SK-N-SH treated with all-trans-retinoic acid at 6 μM for 48 hours (cell line): ENCODE results near the gene TEX13C.

ENCODE experiments used
- ATAC-seq: fragments of 200-7000 bp; cut with Tn5 transposase; 3 replicates; pipeline ENCODE4 v1.9.1; 2020; ENCODE audit warnings: mild to moderate bottlenecking, moderate library complexity
- ARNTL ChIP-seq: fragments of 450-650 bp; formaldehyde crosslinking; IDR thresholded peaks from 2 replicates; pipeline ENCODE4 v1.5.0; 2020; ENCODE audit warnings: low read depth, mild to moderate bottlenecking, moderate library complexity, borderline replicate concordance
- CSDC2 ChIP-seq: fragments of 250-450 bp; sonication (Bioruptor Pico); IDR thresholded peaks from 2 replicates; pipeline ENCODE4 v1.5.0; 2020; ENCODE audit warnings: mild to moderate bottlenecking, moderate library complexity
- CSRNP3 ChIP-seq: fragments of 250-450 bp; sonication (Bioruptor Pico); IDR thresholded peaks from 2 replicates; pipeline ENCODE4 v1.5.1; 2021; ENCODE audit warnings: mild to moderate bottlenecking, moderate library complexity
- ESRRG ChIP-seq: fragments of 250-450 bp; sonication (Bioruptor Pico); IDR thresholded peaks from 2 replicates; pipeline ENCODE4 v1.6.1; 2021; ENCODE audit warnings: mild to moderate bottlenecking
- GLIS3 ChIP-seq: fragments of 250-450 bp; sonication (Bioruptor Pico); IDR thresholded peaks from 2 replicates; pipeline ENCODE4 v1.5.0; 2020; ENCODE audit warnings: mild to moderate bottlenecking, moderate library complexity
- ISL1 ChIP-seq: fragments of 250-450 bp; sonication (Bioruptor Pico); IDR thresholded peaks from 2 replicates; pipeline ENCODE4 v2.1.2; 2022; ENCODE audit warnings: mild to moderate bottlenecking, moderate library complexity
- OSR1 ChIP-seq: fragments of 250-450 bp; sonication (Bioruptor Pico); IDR thresholded peaks from 2 replicates; pipeline ENCODE4 v1.8.0; 2022; ENCODE audit warnings: moderate library complexity, mild to moderate bottlenecking, inconsistent platforms
- PATZ1 ChIP-seq: fragments of 250-450 bp; sonication (Bioruptor Pico); IDR thresholded peaks from 2 replicates; pipeline ENCODE4 v1.8.0; 2020; ENCODE audit warnings: mild to moderate bottlenecking, moderate library complexity, borderline replicate concordance
- PPARA ChIP-seq: fragments of 250-450 bp; sonication (Bioruptor Pico); IDR thresholded peaks from 2 replicates; pipeline ENCODE4 v1.5.0; 2020; ENCODE audit warnings: mild to moderate bottlenecking, borderline replicate concordance
- RARB ChIP-seq: fragments of 250-450 bp; sonication (Bioruptor Pico); IDR thresholded peaks from 2 replicates; pipeline ENCODE4 v1.8.0; 2021; ENCODE audit warnings: mild to moderate bottlenecking, moderate library complexity
- SNAI2 ChIP-seq: fragments of 250-450 bp; sonication (Bioruptor Pico); IDR thresholded peaks from 2 replicates; pipeline ENCODE4 v1.5.0; 2020; ENCODE audit warnings: mild to moderate bottlenecking, moderate library complexity
- TCF4 ChIP-seq: fragments of 250-450 bp; sonication (Bioruptor Pico); IDR thresholded peaks from 2 replicates; pipeline ENCODE4 v1.8.0; 2021; ENCODE audit warnings: mild to moderate bottlenecking, moderate library complexity, borderline replicate concordance
- TOX ChIP-seq: fragments of 250-450 bp; sonication (Bioruptor Pico); IDR thresholded peaks from 2 replicates; pipeline ENCODE4 v1.8.0; 2021; ENCODE audit warnings: mild to moderate bottlenecking, moderate library complexity, borderline replicate concordance
- ZC3H10 ChIP-seq: fragments of 250-450 bp; sonication (Bioruptor Pico); IDR thresholded peaks from 2 replicates; pipeline ENCODE4 v1.5.1; 2021; ENCODE audit warnings: mild to moderate bottlenecking, moderate library complexity
- ZFP3 ChIP-seq: fragments of 250-450 bp; sonication (Bioruptor Pico); IDR thresholded peaks from 2 replicates; pipeline ENCODE4 v1.5.0; 2020; ENCODE audit warnings: mild to moderate bottlenecking, moderate library complexity
- ZFP30 ChIP-seq: fragments of 450-650 bp; formaldehyde crosslinking; IDR thresholded peaks from 2 replicates; pipeline ENCODE4 v1.5.0; 2022; ENCODE audit warnings: mild to moderate bottlenecking, moderate library complexity
- ZNF565 ChIP-seq: fragments of 450-650 bp; formaldehyde crosslinking; conservative IDR thresholded peaks from 2 replicates; pipeline ENCODE4 v1.5.0; 2020; ENCODE audit warnings: low read depth, mild to moderate bottlenecking, moderate library complexity
- ZNF70 ChIP-seq: fragments of 450-650 bp; formaldehyde crosslinking; IDR thresholded peaks from 2 replicates; pipeline ENCODE4 v1.5.0; 2020; ENCODE audit warnings: mild to moderate bottlenecking, moderate library complexity
- ZNF8 ChIP-seq: fragments of 450-650 bp; formaldehyde crosslinking; IDR thresholded peaks from 2 replicates; pipeline ENCODE4 v1.5.0; 2020; ENCODE audit warnings: mild to moderate bottlenecking, moderate library complexity
- TF ChIP-seq, protein P1 (sequence below): fragments of 250-450 bp; sonication (Bioruptor Pico); IDR thresholded peaks from 2 replicates; pipeline ENCODE4 v1.5.1; 2020; ENCODE audit warnings: low read depth, mild to moderate bottlenecking, moderate library complexity
- TF ChIP-seq, protein P2 (sequence below): fragments of 250-450 bp; sonication (Bioruptor Pico); IDR thresholded peaks from 2 replicates; pipeline ENCODE4 v1.8.0; 2021; ENCODE audit warnings: low read depth, mild to moderate bottlenecking, moderate library complexity, borderline replicate concordance

Gene TEX13C

GRCh38 chrX:125340490-125340889, 20.8 kb downstream of the TEX13C start (continued):
- TF ChIP-seq PATZ1 (CRISPR knock-in tag) (no peak), TOX (CRISPR knock-in tag) (no peak), OSR1 (CRISPR knock-in tag) (no peak), PPARA (CRISPR knock-in tag) (no peak), ARNTL (CRISPR knock-in tag) (no peak), ZFP3 (CRISPR knock-in tag) (no peak), TCF4 (CRISPR knock-in tag) (no peak), RARB (CRISPR knock-in tag) (no peak), ZC3H10 (no peak), CSDC2 (CRISPR knock-in tag) (no peak), ZNF565 (CRISPR knock-in tag) (no peak)
- TF ChIP-seq, protein P1, sequence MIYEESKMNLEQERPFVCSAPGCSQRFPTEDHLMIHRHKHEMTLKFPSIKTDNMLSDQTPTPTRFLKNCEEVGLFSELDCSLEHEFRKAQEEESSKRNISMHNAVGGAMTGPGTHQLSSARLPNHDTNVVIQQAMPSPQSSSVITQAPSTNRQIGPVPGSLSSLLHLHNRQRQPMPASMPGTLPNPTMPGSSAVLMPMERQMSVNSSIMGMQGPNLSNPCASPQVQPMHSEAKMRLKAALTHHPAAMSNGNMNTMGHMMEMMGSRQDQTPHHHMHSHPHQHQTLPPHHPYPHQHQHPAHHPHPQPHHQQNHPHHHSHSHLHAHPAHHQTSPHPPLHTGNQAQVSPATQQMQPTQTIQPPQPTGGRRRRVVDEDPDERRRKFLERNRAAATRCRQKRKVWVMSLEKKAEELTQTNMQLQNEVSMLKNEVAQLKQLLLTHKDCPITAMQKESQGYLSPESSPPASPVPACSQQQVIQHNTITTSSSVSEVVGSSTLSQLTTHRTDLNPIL (CRISPR knock-in tag), result no peak
- TF ChIP-seq, protein P2, sequence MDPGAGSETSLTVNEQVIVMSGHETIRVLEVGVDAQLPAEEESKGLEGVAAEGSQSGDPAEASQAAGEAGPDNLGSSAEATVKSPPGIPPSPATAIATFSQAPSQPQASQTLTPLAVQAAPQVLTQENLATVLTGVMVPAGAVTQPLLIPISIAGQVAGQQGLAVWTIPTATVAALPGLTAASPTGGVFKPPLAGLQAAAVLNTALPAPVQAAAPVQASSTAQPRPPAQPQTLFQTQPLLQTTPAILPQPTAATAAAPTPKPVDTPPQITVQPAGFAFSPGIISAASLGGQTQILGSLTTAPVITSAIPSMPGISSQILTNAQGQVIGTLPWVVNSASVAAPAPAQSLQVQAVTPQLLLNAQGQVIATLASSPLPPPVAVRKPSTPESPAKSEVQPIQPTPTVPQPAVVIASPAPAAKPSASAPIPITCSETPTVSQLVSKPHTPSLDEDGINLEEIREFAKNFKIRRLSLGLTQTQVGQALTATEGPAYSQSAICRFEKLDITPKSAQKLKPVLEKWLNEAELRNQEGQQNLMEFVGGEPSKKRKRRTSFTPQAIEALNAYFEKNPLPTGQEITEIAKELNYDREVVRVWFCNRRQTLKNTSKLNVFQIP, result no peak

DNA sequence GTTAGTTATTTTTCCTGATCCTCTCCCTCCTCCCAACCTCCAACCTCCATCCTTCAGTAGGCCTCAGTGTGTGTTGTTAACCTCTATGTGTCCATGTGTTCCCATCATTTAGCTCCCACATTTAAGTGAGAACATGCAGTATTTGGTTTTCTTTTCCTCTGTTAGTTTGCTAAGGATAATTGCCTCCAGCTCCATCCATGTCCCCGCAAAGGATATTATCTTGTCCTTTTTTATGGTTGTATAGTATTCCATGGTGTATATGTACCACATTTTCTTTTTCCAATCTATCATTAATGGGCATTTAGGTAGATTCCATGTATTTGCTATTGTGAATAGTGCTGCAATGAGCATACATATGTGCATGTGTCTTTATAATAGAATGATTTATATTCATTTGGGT, 54.5 kb downstream of the TEX13C start:
- TF ChIP-seq TCF4 (CRISPR knock-in tag) (no peak), CSDC2 (CRISPR knock-in tag) (no peak), SNAI2 (CRISPR knock-in tag) (no peak), ZNF8 (CRISPR knock-in tag) (no peak), PATZ1 (CRISPR knock-in tag) (no peak), CSRNP3 (CRISPR knock-in tag) (no peak), ESRRG (CRISPR knock-in tag) (no peak), TOX (CRISPR knock-in tag) (no peak), ZFP3 (CRISPR knock-in tag) (no peak), ZNF70 (no peak), RARB (CRISPR knock-in tag) (no peak), ISL1 (CRISPR knock-in tag) (no peak), PPARA (CRISPR knock-in tag) (no peak), GLIS3 (CRISPR knock-in tag) (no peak), ARNTL (CRISPR knock-in tag) (no peak), ZFP30 (no peak)
- TF ChIP-seq, protein P2, result no peak
- TF ChIP-seq, all 23 proteins: peak for 0
- no peak for ATAC-seq
